ENCODE measurements around the gene PGD. TPM values are rescaled to one million over a fixed set of nuclear protein-coding genes. Genes with fewer than 3 reads are reported as not detected.

The PGD gene
- polyA plus RNA-seq, result 67.2 to 104 TPM (median 79.1 TPM) in 3 replicates
- polyA plus RNA-seq (2011; ENCODE audit: low read depth), result 68.5 TPM
- polyA plus RNA-seq (2011; cell fraction: cytosol; rRNA removed), result 63.1 and 79.2 TPM in 2 replicates
- polyA plus RNA-seq (2011; cell fraction: nucleus; rRNA removed), result 76.3 and 82.2 TPM in 2 replicates
- 53.6 and 220 TPM in 2 replicates for polyA plus RNA-seq (2012; ENCODE audit: low replicate concordance)
- polyA minus RNA-seq, result 115 to 139 TPM (median 134 TPM) in 3 replicates
- polyA minus RNA-seq (2011; cell fraction: cytosol; rRNA and poly(A)+ RNA removed), result 69.6 TPM
- 37.8 and 47.8 TPM in 2 replicates for polyA minus RNA-seq (2011; cell fraction: nucleus; rRNA and poly(A)+ RNA removed)

DNA sequence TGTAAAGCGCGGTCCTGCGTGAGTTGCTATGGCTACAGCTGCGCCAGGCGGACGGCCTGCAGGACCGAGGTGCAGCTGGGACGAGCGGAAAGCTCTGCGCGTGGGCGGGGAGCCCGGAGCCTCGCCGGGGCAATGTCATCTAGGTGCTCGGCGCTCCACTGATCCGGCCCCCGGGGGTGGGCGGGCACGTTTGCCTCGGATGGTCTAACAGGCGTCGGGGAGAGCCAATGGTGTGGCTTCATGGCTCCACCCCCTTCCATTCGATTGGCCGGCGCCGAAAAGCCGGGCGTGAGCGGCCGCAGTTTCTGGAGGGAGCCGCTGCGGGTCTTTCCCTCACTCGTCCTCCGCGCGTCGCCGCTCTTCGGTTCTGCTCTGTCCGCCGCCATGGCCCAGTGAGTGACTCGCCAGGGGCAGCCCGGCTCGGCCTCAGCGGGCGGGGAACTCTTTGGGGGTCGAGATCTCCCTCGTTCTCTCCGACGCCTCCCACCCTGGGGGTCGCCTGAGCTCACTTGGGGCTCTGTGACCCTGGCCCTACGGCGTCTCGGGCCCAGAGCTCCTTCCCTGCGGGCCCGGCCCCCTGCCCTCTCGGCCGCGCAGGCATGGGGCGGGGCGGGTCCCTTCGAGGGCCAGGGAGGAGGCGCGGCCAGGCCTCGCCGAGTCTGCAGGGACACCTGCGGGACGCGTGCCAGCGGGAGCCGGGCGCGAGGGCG lies at the start of gene PGD:
TSS of gene PGD (plus strand) at position 331 of the 710 bp plus-strand sequence. CDS start at position 385, 54 bp downstream.
- peak within 1 kb of the TSS; percentile 88 for H3K4me2 ChIP-seq (ENCODE audit: control insufficient read depth, extremely low read depth, insufficient read depth, low read depth, low read length)
- H4K20me1 ChIP-seq (ENCODE audit: control insufficient read depth, extremely low read depth, insufficient read depth, low read length), result no peaks in the 10 kb centered on the region
- DNase-seq (ENCODE audit: low read depth, low spot score) (peak; percentile 87), FAIRE-seq (peak; percentile 34)
- peaks cover 23% of the 10 kb centered on the region for H3K79me2 ChIP-seq (ENCODE audit: control insufficient read depth, insufficient read depth, low read length)
- H3K9me3 ChIP-seq (ENCODE audit: control insufficient read depth, low read depth, low read length), result no peaks in the 10 kb centered on the region
- no peak for TF ChIP-seq EZH2 (IDR thresholded peaks at IDR 0.05; ENCODE audit: low read length)
- TF ChIP-seq, protein P1, sequence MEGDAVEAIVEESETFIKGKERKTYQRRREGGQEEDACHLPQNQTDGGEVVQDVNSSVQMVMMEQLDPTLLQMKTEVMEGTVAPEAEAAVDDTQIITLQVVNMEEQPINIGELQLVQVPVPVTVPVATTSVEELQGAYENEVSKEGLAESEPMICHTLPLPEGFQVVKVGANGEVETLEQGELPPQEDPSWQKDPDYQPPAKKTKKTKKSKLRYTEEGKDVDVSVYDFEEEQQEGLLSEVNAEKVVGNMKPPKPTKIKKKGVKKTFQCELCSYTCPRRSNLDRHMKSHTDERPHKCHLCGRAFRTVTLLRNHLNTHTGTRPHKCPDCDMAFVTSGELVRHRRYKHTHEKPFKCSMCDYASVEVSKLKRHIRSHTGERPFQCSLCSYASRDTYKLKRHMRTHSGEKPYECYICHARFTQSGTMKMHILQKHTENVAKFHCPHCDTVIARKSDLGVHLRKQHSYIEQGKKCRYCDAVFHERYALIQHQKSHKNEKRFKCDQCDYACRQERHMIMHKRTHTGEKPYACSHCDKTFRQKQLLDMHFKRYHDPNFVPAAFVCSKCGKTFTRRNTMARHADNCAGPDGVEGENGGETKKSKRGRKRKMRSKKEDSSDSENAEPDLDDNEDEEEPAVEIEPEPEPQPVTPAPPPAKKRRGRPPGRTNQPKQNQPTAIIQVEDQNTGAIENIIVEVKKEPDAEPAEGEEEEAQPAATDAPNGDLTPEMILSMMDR (optimal IDR thresholded peaks at IDR 0.05 in 1 of 3, IDR thresholded peaks at IDR 0.05 in 1 of 3, conservative IDR thresholded peaks at IDR 0.05 in 1 of 3; ENCODE audit: extremely low read depth in 1 of 3, insufficient read depth in 2 of 3, low read length in 3 of 3), result no peak
- peak within 1 kb of the TSS; percentile 96 for H2AFZ ChIP-seq (ENCODE audit: control insufficient read depth, low read length)
- peak within 1 kb of the TSS; percentile 86 for H3K9ac ChIP-seq (ENCODE audit: control insufficient read depth, extremely low read depth, insufficient read depth, low read length)
- H3K27ac ChIP-seq (ENCODE audit: control insufficient read depth, insufficient read depth, low read length), result peak within 1 kb of the TSS; percentile 81
- peaks cover 2 to 12% of the 10 kb centered on the region in 2 experiments for H3K36me3 ChIP-seq (ENCODE audit: control insufficient read depth in 2 of 2, extremely low read depth in 1 of 2, insufficient read depth in 2 of 2, low read length in 2 of 2)
- peaks cover 7% of the 10 kb centered on the region for H3K4me1 ChIP-seq (ENCODE audit: control insufficient read depth, extremely low read depth, insufficient read depth, low read length)
- no peaks in the 10 kb centered on the region for H3K27me3 ChIP-seq (ENCODE audit: control insufficient read depth, extremely low read depth, insufficient read depth, low read length)
- H3K4me3 ChIP-seq (ENCODE audit: control insufficient read depth in 2 of 3, extremely low read depth in 1 of 3, insufficient read depth in 2 of 3, low read depth in 1 of 3, low read length in 3 of 3), result peak within 1 kb of the TSS; percentile 77 to 92 (median 89)
- dilution Hi-C loops (cut with MboI; ENCODE audit: extremely low pct_ligation_motif_present, low sequenced_read_pairs), result no loop called here
- no peaks in the 10 kb centered on the region for H3K9me1 ChIP-seq (ENCODE audit: control insufficient read depth, extremely low read depth, insufficient read depth, low read length)

DNA sequence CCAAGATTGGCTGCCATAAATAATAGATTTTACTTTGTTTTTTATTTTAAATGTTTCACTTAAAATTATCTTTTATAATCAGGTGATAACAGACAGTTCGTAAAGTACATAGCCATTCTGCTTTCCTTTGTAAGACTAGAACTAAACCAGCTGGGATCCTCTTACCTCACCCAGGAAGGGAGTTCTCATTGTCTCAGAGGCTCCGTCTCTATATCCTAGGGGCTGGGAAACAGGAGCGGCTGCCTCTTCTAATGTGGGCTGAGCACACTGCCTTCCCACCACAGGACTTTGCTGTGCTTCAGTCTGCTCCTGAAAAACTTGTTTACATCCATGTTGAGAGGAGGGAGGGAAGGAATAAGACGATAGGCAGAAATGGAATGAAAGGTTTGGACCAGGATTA lies 45.6 kb upstream of the PGD start:
- Histone ChIP-seq H3K4me2 (ENCODE audit: control insufficient read depth, extremely low read depth, insufficient read depth, low read depth, low read length) (no peak overlapping the region), H2AFZ (ENCODE audit: control insufficient read depth, low read length) (no peak overlapping the region), H3K9me3 (ENCODE audit: control insufficient read depth, low read depth, low read length) (no peaks in the 10 kb centered on the region), H3K9ac (ENCODE audit: control insufficient read depth, extremely low read depth, insufficient read depth, low read length) (no peak overlapping the region), H3K4me3 (ENCODE audit: control insufficient read depth in 2 of 3, extremely low read depth in 1 of 3, insufficient read depth in 2 of 3, low read depth in 1 of 3, low read length in 3 of 3) (no peak overlapping the region), H3K9me1 (ENCODE audit: control insufficient read depth, extremely low read depth, insufficient read depth, low read length) (no peaks in the 10 kb centered on the region), H3K36me3 (ENCODE audit: control insufficient read depth in 2 of 2, extremely low read depth in 1 of 2, insufficient read depth in 2 of 2, low read length in 2 of 2) (peaks cover 0 to 7% of the 10 kb centered on the region in 2 experiments), H3K4me1 (ENCODE audit: control insufficient read depth, extremely low read depth, insufficient read depth, low read length) (no peaks in the 10 kb centered on the region), H3K27ac (ENCODE audit: control insufficient read depth, insufficient read depth, low read length) (no peak overlapping the region), H3K27me3 (ENCODE audit: control insufficient read depth, extremely low read depth, insufficient read depth, low read length) (no peaks in the 10 kb centered on the region), H4K20me1 (ENCODE audit: control insufficient read depth, extremely low read depth, insufficient read depth, low read length) (no peaks in the 10 kb centered on the region), H3K79me2 (ENCODE audit: control insufficient read depth, insufficient read depth, low read length) (no peaks in the 10 kb centered on the region)
- dilution Hi-C loops (cut with MboI; ENCODE audit: extremely low pct_ligation_motif_present, low sequenced_read_pairs), result no loop called here
- no peak for TF ChIP-seq EZH2 (IDR thresholded peaks at IDR 0.05; ENCODE audit: low read length)
- TF ChIP-seq, protein P1 (optimal IDR thresholded peaks at IDR 0.05 in 1 of 3, IDR thresholded peaks at IDR 0.05 in 1 of 3, conservative IDR thresholded peaks at IDR 0.05 in 1 of 3; ENCODE audit: extremely low read depth in 1 of 3, insufficient read depth in 2 of 3, low read length in 3 of 3), result no peak
- FAIRE-seq, result no peak
- no peak for DNase-seq (ENCODE audit: low read depth, low spot score)
